GM12864 (cell line): ENCODE measurements around the gene CD99L2.

ENCODE experiments used
- DNase-seq: peaks from one replicate; pipeline ENCODE4 v3.0.0-alpha.2; 2011; ENCODE audit warnings: low read depth
- H3K4me3 ChIP-seq: 2 replicates; pipeline ENCODE4 v1.5.1; 2011; ENCODE audit warnings: mild to moderate bottlenecking, low read depth, low read length, control low read depth
- TF ChIP-seq, protein P1 (sequence below): IDR thresholded peaks from 2 replicates; pipeline ENCODE4 v1.5.1; 2011; ENCODE audit warnings: low read depth, mild to moderate bottlenecking, moderate library complexity, low read length, control low read depth, inconsistent platforms; ENCODE audit errors: missing control alignments

The CD99L2 gene

DNA sequence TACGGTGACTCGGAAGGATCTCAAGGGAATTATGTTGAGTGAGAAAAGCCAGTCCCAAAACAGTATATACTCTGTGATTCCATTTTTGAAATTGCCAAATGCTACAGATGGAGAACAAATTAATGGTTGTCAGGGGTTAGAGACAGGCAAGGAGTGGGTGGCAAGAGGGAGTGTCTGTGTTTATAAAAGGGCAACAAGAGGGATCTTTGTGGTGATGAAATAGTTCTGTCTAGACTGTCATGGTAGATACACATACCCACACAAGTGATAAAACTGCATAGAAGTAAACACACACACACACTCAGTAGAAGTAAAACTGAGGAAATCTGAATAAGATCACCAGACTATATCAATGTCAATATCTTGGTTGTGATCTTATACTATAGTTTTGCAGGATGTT lies 92.7 kb downstream of the CD99L2 start:
- DNase-seq = no peak

DNA sequence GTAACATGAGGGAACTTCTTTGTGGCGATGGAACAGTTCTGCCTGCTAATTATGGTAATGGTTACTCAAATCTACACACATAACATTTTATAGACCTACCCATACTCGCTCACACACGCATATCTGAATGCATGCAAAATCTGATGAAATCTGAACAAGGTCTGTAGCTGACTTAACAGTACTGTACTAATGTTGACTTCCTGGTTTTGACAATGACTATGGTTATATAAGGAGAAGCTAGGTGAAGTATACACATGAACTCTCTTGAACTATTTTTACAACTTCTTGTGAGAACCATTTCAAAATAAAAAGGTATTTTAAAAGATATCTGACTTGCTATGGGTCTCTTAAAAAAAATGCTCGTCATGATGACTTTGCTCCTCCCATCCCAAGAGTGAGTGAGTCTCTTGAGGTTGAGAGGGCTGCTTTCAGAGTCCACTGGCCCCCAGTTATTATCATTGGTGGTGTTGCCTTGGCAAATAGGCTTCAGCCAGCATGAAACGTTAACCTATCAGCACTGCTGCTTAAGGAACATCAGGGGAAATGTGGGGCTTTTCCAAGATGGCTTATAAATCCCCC lies 105.4 kb downstream of the CD99L2 start:
- no peak for DNase-seq
- TF ChIP-seq, protein P1, sequence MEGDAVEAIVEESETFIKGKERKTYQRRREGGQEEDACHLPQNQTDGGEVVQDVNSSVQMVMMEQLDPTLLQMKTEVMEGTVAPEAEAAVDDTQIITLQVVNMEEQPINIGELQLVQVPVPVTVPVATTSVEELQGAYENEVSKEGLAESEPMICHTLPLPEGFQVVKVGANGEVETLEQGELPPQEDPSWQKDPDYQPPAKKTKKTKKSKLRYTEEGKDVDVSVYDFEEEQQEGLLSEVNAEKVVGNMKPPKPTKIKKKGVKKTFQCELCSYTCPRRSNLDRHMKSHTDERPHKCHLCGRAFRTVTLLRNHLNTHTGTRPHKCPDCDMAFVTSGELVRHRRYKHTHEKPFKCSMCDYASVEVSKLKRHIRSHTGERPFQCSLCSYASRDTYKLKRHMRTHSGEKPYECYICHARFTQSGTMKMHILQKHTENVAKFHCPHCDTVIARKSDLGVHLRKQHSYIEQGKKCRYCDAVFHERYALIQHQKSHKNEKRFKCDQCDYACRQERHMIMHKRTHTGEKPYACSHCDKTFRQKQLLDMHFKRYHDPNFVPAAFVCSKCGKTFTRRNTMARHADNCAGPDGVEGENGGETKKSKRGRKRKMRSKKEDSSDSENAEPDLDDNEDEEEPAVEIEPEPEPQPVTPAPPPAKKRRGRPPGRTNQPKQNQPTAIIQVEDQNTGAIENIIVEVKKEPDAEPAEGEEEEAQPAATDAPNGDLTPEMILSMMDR = no peak
- no peak overlapping the region for H3K4me3 ChIP-seq

More for the DNA sequence above, 92.7 kb downstream of the CD99L2 start:
- TF ChIP-seq, protein P1 = no peak
- no peak overlapping the region for H3K4me3 ChIP-seq

DNA sequence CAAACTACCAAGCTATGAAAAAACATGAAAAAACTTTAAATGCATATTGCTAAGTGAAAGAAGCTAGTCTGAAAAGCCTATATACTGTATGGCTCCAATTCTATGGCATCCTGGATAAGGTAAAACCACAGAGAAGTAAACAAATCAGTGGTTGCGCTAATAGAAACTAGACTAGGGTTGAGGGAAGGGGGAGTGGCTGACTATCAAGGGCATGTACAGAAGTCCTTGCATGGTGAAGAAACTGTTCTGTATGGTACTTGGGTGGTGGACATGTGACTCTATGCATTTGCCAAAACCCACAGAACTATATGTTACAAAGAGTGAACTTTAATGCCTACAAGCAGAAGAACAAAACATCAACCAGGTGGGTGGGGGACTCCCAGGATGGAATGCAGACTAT lies 108.4 kb downstream of the CD99L2 start:
- TF ChIP-seq, protein P1 = no peak
- DNase-seq = no peak

DNA sequence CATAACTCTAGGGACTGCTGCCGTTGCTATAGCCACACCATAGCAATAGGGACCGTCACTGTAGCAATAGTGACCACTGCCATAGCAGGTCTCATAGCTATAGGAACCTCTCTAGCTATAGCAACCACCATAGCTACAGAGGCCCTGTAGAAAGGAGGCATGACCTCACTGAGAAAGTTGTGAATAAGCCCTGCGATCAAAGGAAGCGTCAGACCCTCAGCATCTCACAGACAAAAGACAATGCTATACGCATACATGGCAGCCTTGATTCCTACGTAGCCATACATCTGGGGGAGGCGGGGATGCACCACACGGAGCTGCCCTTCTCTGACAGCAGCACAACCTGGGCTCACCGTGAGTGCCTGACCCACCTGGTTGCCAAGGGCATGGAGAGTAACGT lies 116.8 kb downstream of the CD99L2 start:
- TF ChIP-seq, protein P1 = no peak
- no peak for DNase-seq

More for the DNA sequence above, 108.4 kb downstream of the CD99L2 start:
- no peak overlapping the region for H3K4me3 ChIP-seq

DNA sequence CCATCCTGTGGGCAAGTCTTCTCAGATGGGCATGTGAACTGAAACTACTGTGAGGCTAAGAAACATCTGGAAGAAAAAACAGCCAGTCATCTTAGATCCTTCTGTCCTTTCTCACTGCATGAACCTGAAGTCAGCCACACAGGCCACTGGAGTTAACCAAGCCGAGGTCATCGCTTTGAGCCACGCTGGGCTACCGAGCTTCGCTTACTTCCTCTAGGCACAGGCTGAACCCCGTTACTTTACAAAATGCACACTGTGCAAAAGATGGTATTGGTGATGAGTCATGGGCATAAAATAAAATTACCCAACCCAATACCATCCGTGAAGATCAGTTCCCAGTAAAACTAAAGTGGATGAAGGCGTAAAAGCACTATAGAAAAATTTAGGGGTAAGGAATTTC lies 119.1 kb downstream of the CD99L2 start:
- no peak overlapping the region for H3K4me3 ChIP-seq
- TF ChIP-seq, protein P1 = no peak
- DNase-seq = no peak

More for the DNA sequence above, 116.8 kb downstream of the CD99L2 start:
- H3K4me3 ChIP-seq = no peak overlapping the region

DNA sequence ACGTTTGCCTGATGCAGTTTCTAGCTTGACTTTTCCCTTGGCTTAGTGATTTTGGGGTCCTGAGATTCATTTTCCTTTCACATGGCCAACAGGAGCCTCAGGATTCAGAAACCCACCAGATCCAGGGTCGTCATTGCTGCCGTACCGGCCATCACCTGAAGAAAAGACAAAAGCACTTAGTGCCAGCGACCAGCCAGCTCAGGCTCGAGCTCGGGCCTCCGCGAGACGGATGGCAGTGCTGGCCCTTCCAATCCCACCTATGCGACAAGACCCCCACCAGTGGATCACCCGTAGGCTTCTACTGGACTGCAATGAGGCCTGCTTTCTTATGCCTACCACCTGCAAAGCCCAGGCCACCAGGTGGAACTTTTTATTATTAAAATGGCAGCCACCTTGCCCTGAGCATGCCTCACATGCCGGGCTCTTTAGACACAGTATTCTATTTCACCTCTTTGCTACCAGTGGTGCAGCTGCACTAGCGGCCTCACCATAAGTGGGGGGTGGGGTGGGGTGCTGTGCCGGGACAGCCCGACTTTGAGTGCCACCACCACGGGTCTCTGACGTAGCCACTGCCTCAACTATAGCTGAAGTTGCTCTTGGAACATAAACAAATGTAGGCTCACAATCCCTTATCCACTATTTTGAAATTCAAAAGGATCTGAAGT lies 121.0 kb downstream of the CD99L2 start:
- no peak overlapping the region for H3K4me3 ChIP-seq
- no peak for DNase-seq
- TF ChIP-seq, protein P1 = no peak
